K562 (cell line): ENCODE results near the gene FPGS. TPM values are rescaled to one million over a fixed set of nuclear protein-coding genes. Genes with fewer than 3 reads are reported as not detected.
A peak's percentile ranks its signal among the peaks of the same experiment; 100 is the strongest.

ENCODE experiments used
- BDP1 ChIP-seq: IDR thresholded peaks from 3 replicates; pipeline ENCODE4 v1.6.1; 2011; ENCODE audit not compliant: insufficient read length, insufficient read depth
- FOXJ2 ChIP-seq: fragments of 200-800 bp; sonication (Bioruptor generic); IDR thresholded peaks from 2 replicates; pipeline ENCODE4 v1.6.1; 2016; ENCODE audit warnings: missing genetic modification characterization, missing compliant biosample characterization
- LCOR ChIP-seq: sonication (generic); formaldehyde crosslinking; IDR thresholded peaks from 2 replicates; pipeline ENCODE4 v1.8.0; 2022; ENCODE audit warnings: mild to moderate bottlenecking, missing genetic modification reagents
- MGA ChIP-seq: fragments of 450-650 bp; IDR thresholded peaks from 2 replicates; pipeline ENCODE4 v1.6.1; 2016; ENCODE audit warnings: mild to moderate bottlenecking, moderate library complexity
- NR1H2 ChIP-seq: sonication (generic); formaldehyde crosslinking; IDR thresholded peaks from 2 replicates; pipeline ENCODE4 v1.4.0; 2020; ENCODE audit warnings: mild to moderate bottlenecking, missing genetic modification reagents
- PHTF2 ChIP-seq: fragments of 250-450 bp; sonication (Bioruptor Pico); IDR thresholded peaks from 2 replicates; pipeline ENCODE4 v1.5.0; 2021; ENCODE audit warnings: mild to moderate bottlenecking
- POLR2AphosphoS5 ChIP-seq: IDR thresholded peaks from 2 replicates; pipeline ENCODE4 v1.6.1; 2011; ENCODE audit warnings: mild to moderate bottlenecking, low read depth, low read length, moderate library complexity; ENCODE audit not compliant: control insufficient read depth, insufficient read depth
- PTBP1 ChIP-seq: fragments of 200-400 bp; formaldehyde crosslinking; IDR thresholded peaks from 2 replicates; pipeline ENCODE4 v1.6.1; 2017; ENCODE audit warnings: low read depth, low read length
- SOX6 ChIP-seq: fragments of 450-650 bp; IDR thresholded peaks from 2 replicates; pipeline ENCODE4 v1.6.1; 2014; ENCODE audit warnings: mild to moderate bottlenecking
- SREBF1 ChIP-seq: fragments of 150-350 bp; IDR thresholded peaks from 2 replicates; pipeline ENCODE4 v1.6.1; 2014; ENCODE audit warnings: antibody characterized with exemption, low read depth, low read length, borderline replicate concordance
- TCFL5 ChIP-seq: fragments of 250-450 bp; sonication (Bioruptor Pico); conservative IDR thresholded peaks from 2 replicates; pipeline ENCODE4 v1.6.1; 2021; ENCODE audit warnings: mild to moderate bottlenecking, moderate library complexity, matching md5 sums
- ZBTB33 ChIP-seq: sonication (generic); formaldehyde crosslinking; IDR thresholded peaks from 2 replicates; pipeline ENCODE4 v1.8.1; 2023; ENCODE audit warnings: mild to moderate bottlenecking, missing genetic modification reagents
- ZNF311 ChIP-seq: fragments of 250-450 bp; sonication (Bioruptor Pico); IDR thresholded peaks from 2 replicates; pipeline ENCODE4 v1.4.0; 2020; ENCODE audit warnings: mild to moderate bottlenecking, moderate library complexity
- ZNF57 ChIP-seq: fragments of 450-650 bp; formaldehyde crosslinking; IDR thresholded peaks from 2 replicates; pipeline ENCODE4 v1.4.0; 2020; ENCODE audit warnings: mild to moderate bottlenecking, moderate library complexity
- ZNF695 ChIP-seq: fragments of 450-650 bp; formaldehyde crosslinking; IDR thresholded peaks from 2 replicates; pipeline ENCODE4 v1.4.0; 2020; ENCODE audit warnings: mild to moderate bottlenecking, moderate library complexity
- polyA plus RNA-seq, 8 experiments: library from polyadenylated mRNA; depleted of rRNA in 4 of 8; stranded (reverse) in 5 of 8; unstranded in 3 of 8; fragments of >200 nt; fragmentation: Nextera tagmentation in 2 of 8; fragmentation: Illumina TruSeq in 1 of 8; extraction: Ambion mirVana in 2 of 8; extraction: Trizol in 1 of 8; gene quantifications; 2 replicates each; pipeline versions ENCODE4 v1.2.1 to v1.2.3, GENCODE V29; 2011 to 2014; ENCODE audit warnings: inconsistent platforms in 1 of 8, missing spikeins in 1 of 8
- total RNA-seq, 7 experiments: library from RNA; depleted of rRNA in 6 of 7; stranded (reverse); fragments of >200 nt in 6 of 7; fragmentation: Illumina TruSeq in 2 of 7; extraction: Trizol in 2 of 7; gene quantifications; 2 replicates each; pipeline versions ENCODE4 v1.2.1 to v1.2.3, GENCODE V29; 2011 to 2021; ENCODE audit warnings: low replicate concordance in 1 of 7

Gene FPGS
- total and polyA plus RNA-seq, 9 of the 15 experiments (the other 6 are each of a cell fraction or from before 2014, with no cell fraction given) = 0.84 to 86.4 (median 59.2) TPM

GRCh38 chr9:127828262-127829031, 25.8 kb downstream of the FPGS start (continued):
- TF ChIP-seq ZBTB33 = 0 out of 2 replicates have a peak, but pooled peaks have one; percentile 30
- no peak for TF ChIP-seq PHTF2
- no peak for TF ChIP-seq FOXJ2 (tag)
- no peak for TF ChIP-seq MGA
- TF ChIP-seq ZNF695 = no peak
- no peak for TF ChIP-seq TCFL5
- TF ChIP-seq ZNF311 (CRISPR knock-in tag) = peak; percentile 52
- TF ChIP-seq SOX6 = peak; percentile 23; the same call in 1 of the 2 replicates
- 0 out of 2 replicates have a peak, but pooled peaks have one; percentile 28 for TF ChIP-seq NR1H2 (CRISPR knock-in tag)
- TF ChIP-seq ZNF57 (CRISPR knock-in tag) = no peak
- no peak for TF ChIP-seq SREBF1
- peak; percentile 46; the same call in 1 of the 2 replicates for TF ChIP-seq POLR2AphosphoS5
- no peak for TF ChIP-seq LCOR (CRISPR knock-in tag)
- TF ChIP-seq PTBP1 = no peak
- no peak for TF ChIP-seq BDP1
